Skeletal muscle cell (primary cell): ENCODE results near the gene VAV2.
A peak's percentile ranks its signal among the peaks of the same experiment; 100 is the strongest.
"Not testable (repeated sequence)": the region's sequence is repeated elsewhere in the genome, so short reads cannot be mapped to it uniquely, and the experiment has no call there.

Source experiments
- DNase-seq: peaks from one replicate; pipeline ENCODE4 v3.0.0-alpha.2; 2010; ENCODE audit warnings: low read depth
- H3K4me3 ChIP-seq: 2 replicates; pipeline ENCODE4 v1.5.1; 2011; ENCODE audit warnings: low read depth, mild to moderate bottlenecking, control low read depth, low read length, moderate library complexity

The VAV2 gene

GRCh38 chr9:133760713-133761290, 231.3 kb downstream of the VAV2 start:
- no peak overlapping the region for H3K4me3 ChIP-seq
- no peak for DNase-seq

GRCh38 chr9:133759946-133760345, 232.2 kb downstream of the VAV2 start:
- DNase-seq, result no peak
- H3K4me3 ChIP-seq, result no peak overlapping the region

- H3K4me3 ChIP-seq, result no peak overlapping the region
- DNase-seq, result no peak
Observed at GRCh38 chr9:133759146-133759900, 232.8 kb downstream of the VAV2 start.

GRCh38 chr9:133758228-133758627, 233.9 kb downstream of the VAV2 start:
- no peak for DNase-seq

GRCh38 chr9:133754688-133755227, 237.4 kb downstream of the VAV2 start:
- DNase-seq, result no peak
- no peak overlapping the region for H3K4me3 ChIP-seq

More at GRCh38 chr9:133758228-133758627, 233.9 kb downstream of the VAV2 start:
- no peak overlapping the region for H3K4me3 ChIP-seq

- no peak overlapping the region for H3K4me3 ChIP-seq
- no peak for DNase-seq
Observed at GRCh38 chr9:133754187-133754586, 237.9 kb downstream of the VAV2 start.

- no peak overlapping the region for H3K4me3 ChIP-seq
- no peak for DNase-seq
Observed at GRCh38 chr9:133752739-133753446, 239.2 kb downstream of the VAV2 start.

- no peak overlapping the region for H3K4me3 ChIP-seq
- DNase-seq, result no peak
Observed at GRCh38 chr9:133750982-133751649, 241.0 kb downstream of the VAV2 start.

GRCh38 chr9:133747309-133747708, 244.8 kb downstream of the VAV2 start:
- no peak for DNase-seq
- no peak overlapping the region for H3K4me3 ChIP-seq

- H3K4me3 ChIP-seq, DNase-seq: not testable (repeated sequence)
Observed at GRCh38 chr9:133744528-133744927, 247.6 kb downstream of the VAV2 start.

GRCh38 chr9:133742849-133743444, 249.2 kb downstream of the VAV2 start:
- DNase-seq, result no peak

GRCh38 chr9:133742251-133742650, 249.9 kb downstream of the VAV2 start:
- no peak for DNase-seq
- H3K4me3 ChIP-seq, result no peak overlapping the region

More at GRCh38 chr9:133742849-133743444, 249.2 kb downstream of the VAV2 start:
- no peak overlapping the region for H3K4me3 ChIP-seq

GRCh38 chr9:133741716-133742115, 250.4 kb downstream of the VAV2 start:
- no peak for DNase-seq
- H3K4me3 ChIP-seq, result no peak overlapping the region

- no peak for DNase-seq
Observed at GRCh38 chr9:133740911-133741310, 251.2 kb downstream of the VAV2 start.

GRCh38 chr9:133739408-133740280, 252.5 kb downstream of the VAV2 start:
- no peak overlapping the region for H3K4me3 ChIP-seq
- DNase-seq, result no peak

More at GRCh38 chr9:133740911-133741310, 251.2 kb downstream of the VAV2 start:
- no peak overlapping the region for H3K4me3 ChIP-seq

GRCh38 chr9:133738640-133739225, 253.4 kb downstream of the VAV2 start:
- peak overlapping the region; percentile 45 for H3K4me3 ChIP-seq
- DNase-seq, result no peak

GRCh38 chr9:133737774-133738639, 254.1 kb downstream of the VAV2 start, which contains the start of gene SARDH:
SARDH (minus strand) TSS chr9:133738352; CDS start chr9:133734173, 4,179 bp downstream.
- no peak for DNase-seq
- H3K4me3 ChIP-seq, result peak within 1 kb of the TSS; percentile 45
